Vagina (tissue), 2 donors: ENCODE data around the gene SIGLEC14. TPM values are rescaled to one million over a fixed set of nuclear protein-coding genes. Genes with fewer than 3 reads are reported as not detected.
"Not testable (repeated sequence)": the region's sequence is repeated elsewhere in the genome, so short reads cannot be mapped to it uniquely, and the experiment has no call there.

ENCODE experiments used
- DNase-seq, 2 donors: peaks; one replicate each; pipeline ENCODE4 v3.0.0-alpha.2; 2017; ENCODE audit errors: extremely low spot score in 2 of 2
- H3K27ac ChIP-seq: fragments of 200-600 bp; sonication (generic); one replicate; pipeline ENCODE4 v1.5.1; 2019
- H3K27me3 ChIP-seq: fragments of 200-600 bp; sonication (generic); one replicate; pipeline ENCODE4 v1.5.1; 2019
- H3K36me3 ChIP-seq, 2 donors: fragments of 200-600 bp; sonication (generic); one replicate each; pipeline ENCODE4 v1.5.1; 2017 to 2019
- H3K4me1 ChIP-seq: fragments of 200-600 bp; sonication (generic); one replicate; pipeline ENCODE4 v1.5.1; 2019
- H3K4me3 ChIP-seq, 2 donors: fragments of 200-600 bp; sonication (generic); 1 replicate in 1 of 2; 2 replicates in 1 of 2; pipeline ENCODE4 v1.5.1; 2016 to 2019
- H3K9me3 ChIP-seq: fragments of 200-600 bp; sonication (generic); one replicate; pipeline ENCODE4 v1.5.1; 2019
- CTCF ChIP-seq, 3 experiments: fragments of 450-650 bp in 2 of 3; fragments of 200-600 bp in 1 of 3; sonication (generic) in 1 of 3; IDR thresholded peaks; one replicate each; pipeline ENCODE4 v1.5.1; 2017 to 2019; ENCODE audit warnings: antibody characterized with exemption in 3 of 3, mild to moderate bottlenecking in 2 of 3, moderate library complexity in 2 of 3
- POLR2A ChIP-seq, 2 donors: fragments of 450-650 bp; IDR thresholded peaks; one replicate each; pipeline ENCODE4 v1.6.1; 2017; ENCODE audit warnings: antibody characterized with exemption in 2 of 2, mild to moderate bottlenecking in 2 of 2, moderate library complexity in 2 of 2
- POLR2AphosphoS5 ChIP-seq, 2 donors: sonication (generic); formaldehyde crosslinking; IDR thresholded peaks; one replicate each; pipeline ENCODE4 v1.9.0; 2017; ENCODE audit warnings: antibody characterized with exemption in 2 of 2, mild to moderate bottlenecking in 2 of 2, low read depth in 1 of 2; ENCODE audit not compliant: insufficient read depth in 1 of 2
- intact Hi-C: fragments of 100-400 bp; cut with DNase I; formaldehyde crosslinking; loops from one replicate; pipeline ENCODE4 v1.15.1; 2023
- total RNA-seq: library from RNA; depleted of rRNA; stranded (reverse); fragments of >200 nt; gene quantifications from one replicate; pipeline ENCODE4 v1.2.3, GENCODE V29; 2016

Gene SIGLEC14
- total RNA-seq, 1 donor from 2014 or later, result not detected

DNA sequence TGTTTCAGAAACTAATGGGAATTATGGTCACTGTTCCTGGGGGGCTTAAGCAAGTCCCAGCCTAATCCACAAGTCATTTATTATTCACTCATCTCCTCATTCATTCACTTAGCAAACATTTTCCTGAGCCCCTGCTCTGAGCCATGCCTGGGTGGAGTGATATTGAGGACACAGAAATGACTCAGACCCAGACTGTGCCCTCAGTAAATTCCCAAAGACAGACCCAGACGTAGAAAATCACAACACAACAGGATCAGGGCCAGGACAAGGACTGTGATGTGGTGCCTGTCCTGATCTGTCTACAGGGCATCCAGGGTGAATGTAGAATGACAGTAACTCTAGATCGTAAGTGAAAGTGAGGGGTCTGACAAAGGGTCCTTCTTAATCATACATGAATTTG is 39.5 kb upstream of the SIGLEC14 start:
- H3K27me3 ChIP-seq, result no peaks in the 10 kb centered on the region
- intact Hi-C loops, result loop anchor here (10.0 kb wide), 1 partner anchor 121 kb away; no protein-coding TSS in a partner anchor
- TF ChIP-seq CTCF (IDR thresholded peaks at IDR 0.05) (no peak), POLR2A (IDR thresholded peaks at IDR 0.05) (no peak), POLR2AphosphoS5 (IDR thresholded peaks at IDR 0.05; ENCODE audit: insufficient read depth in 1 of 2, low read depth in 1 of 2) (no peak)
- peaks cover 20% of the 10 kb centered on the region for H3K4me1 ChIP-seq
- no peaks in the 10 kb centered on the region for H3K9me3 ChIP-seq
- DNase-seq, result no peak
- no peak overlapping the region for H3K27ac ChIP-seq
- no peaks in the 10 kb centered on the region for H3K36me3 ChIP-seq
- H3K4me3 ChIP-seq, result no peak overlapping the region

GRCh38 chr19:51681286-51681941 is 34.8 kb upstream of the SIGLEC14 start:
- H3K36me3 ChIP-seq, result no peaks in the 10 kb centered on the region
- no peak for DNase-seq
- H3K9me3 ChIP-seq, result no peaks in the 10 kb centered on the region
- H3K27me3 ChIP-seq, result no peaks in the 10 kb centered on the region
- intact Hi-C loops, result loop anchor here (10.0 kb wide), 1 partner anchor 117 kb away; no protein-coding TSS in a partner anchor
- no peaks in the 10 kb centered on the region for H3K4me1 ChIP-seq
- H3K27ac ChIP-seq, result no peak overlapping the region
- no peak overlapping the region for H3K4me3 ChIP-seq
- TF ChIP-seq POLR2A (IDR thresholded peaks at IDR 0.05) (no peak), POLR2AphosphoS5 (IDR thresholded peaks at IDR 0.05; ENCODE audit: insufficient read depth in 1 of 2, low read depth in 1 of 2) (no peak)

DNA sequence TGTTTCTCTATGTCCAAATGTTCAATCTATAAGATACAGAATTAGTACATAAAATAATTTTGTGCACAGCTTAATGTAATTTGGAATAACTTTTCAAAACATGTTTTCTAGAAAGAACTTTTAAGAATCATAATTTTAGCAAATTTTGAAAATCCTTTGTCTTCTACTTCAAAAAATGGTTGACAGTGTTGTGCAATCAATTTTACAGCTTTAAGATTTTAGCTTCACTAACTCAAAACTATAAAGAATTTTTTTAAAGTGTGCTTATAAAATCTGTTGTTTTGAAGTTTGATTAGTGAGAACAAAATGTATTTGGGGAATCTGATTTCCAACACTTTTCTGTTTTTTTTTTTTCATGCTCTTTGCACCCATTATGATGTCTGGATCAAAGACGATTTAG is 33.8 kb upstream of the SIGLEC14 start:
- Histone ChIP-seq H3K4me1 (no peaks in the 10 kb centered on the region), H3K9me3 (no peaks in the 10 kb centered on the region), H3K4me3 (no peak overlapping the region), H3K27ac (no peak overlapping the region), H3K36me3 (no peaks in the 10 kb centered on the region), H3K27me3 (no peaks in the 10 kb centered on the region)
- TF ChIP-seq POLR2AphosphoS5 (IDR thresholded peaks at IDR 0.05; ENCODE audit: insufficient read depth in 1 of 2, low read depth in 1 of 2) (no peak), CTCF (IDR thresholded peaks at IDR 0.05) (no peak), POLR2A (IDR thresholded peaks at IDR 0.05) (no peak)
- no peak for DNase-seq
- intact Hi-C loops, result loop anchor here (10.0 kb wide), 1 partner anchor 116 kb away; no protein-coding TSS in a partner anchor

DNA sequence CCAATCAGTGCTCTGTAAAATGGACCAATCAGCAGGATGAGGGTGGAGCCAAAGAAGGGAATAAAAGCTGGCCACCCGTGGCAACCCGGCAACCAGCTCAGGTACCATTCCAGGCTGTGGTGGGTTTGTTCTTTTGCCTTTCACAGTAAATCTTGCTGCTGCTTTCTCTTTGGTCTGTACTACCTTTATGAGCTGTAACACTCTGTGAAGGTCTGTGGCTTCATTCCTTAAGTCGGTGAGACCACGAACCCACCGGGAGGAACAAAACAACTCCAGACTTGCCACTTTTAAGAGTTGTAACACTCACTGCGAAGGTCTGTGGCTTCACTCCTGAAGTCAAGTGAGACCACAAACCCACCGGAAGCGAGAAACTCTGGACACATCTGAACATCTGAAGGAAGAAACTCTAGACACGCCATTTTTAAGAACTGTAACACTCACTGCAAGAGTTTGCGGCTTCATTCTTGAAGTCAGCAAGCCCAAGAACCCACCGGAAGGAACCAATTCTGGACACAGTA is 30.0 kb upstream of the SIGLEC14 start:
- no peaks in the 10 kb centered on the region for H3K9me3 ChIP-seq
- H3K27ac ChIP-seq, result no peak overlapping the region
- DNase-seq, result no peak
- H3K4me3 ChIP-seq, result no peak overlapping the region
- no peaks in the 10 kb centered on the region for H3K27me3 ChIP-seq
- TF ChIP-seq POLR2AphosphoS5 (IDR thresholded peaks at IDR 0.05; ENCODE audit: insufficient read depth in 1 of 2, low read depth in 1 of 2) (no peak), CTCF (IDR thresholded peaks at IDR 0.05) (no peak), POLR2A (IDR thresholded peaks at IDR 0.05) (no peak)
- intact Hi-C loops, result no loop called here
- no peaks in the 10 kb centered on the region for H3K4me1 ChIP-seq
- no peaks in the 10 kb centered on the region for H3K36me3 ChIP-seq

DNA sequence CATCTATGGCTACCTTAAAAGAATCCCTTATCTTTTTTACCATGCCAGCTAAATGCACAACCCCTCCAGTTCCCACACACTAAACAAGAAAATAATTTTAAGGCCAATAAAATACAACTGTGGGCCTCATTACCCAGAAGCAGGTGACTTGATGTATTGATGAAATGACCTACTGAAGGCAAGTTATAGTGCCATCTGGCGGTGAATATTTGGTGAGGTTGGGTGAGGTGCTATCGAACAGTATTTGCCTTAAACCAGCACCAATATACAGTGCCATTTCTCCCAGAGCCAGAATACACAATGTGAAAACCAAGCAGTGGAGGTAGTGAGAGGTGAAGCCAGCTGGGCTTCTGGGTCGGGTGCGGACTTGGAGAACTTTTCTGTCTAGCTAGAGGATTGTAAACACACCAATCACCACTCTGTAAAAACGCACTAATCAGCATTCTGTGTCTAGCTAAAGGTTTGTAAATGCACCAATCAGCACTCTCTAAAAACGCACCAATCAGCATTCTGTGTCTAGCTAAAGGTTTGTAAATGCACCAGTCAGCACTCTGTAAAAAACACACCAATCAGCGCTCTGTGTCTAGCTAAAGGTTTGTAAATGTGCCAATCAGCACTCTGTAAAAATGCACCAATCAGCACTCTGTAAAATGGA is 29.4 kb upstream of the SIGLEC14 start:
- H3K27ac ChIP-seq, H3K4me1 ChIP-seq, H3K9me3 ChIP-seq, DNase-seq, H3K4me3 ChIP-seq, H3K27me3 ChIP-seq, intact Hi-C loops, H3K36me3 ChIP-seq: not testable (repeated sequence)

- DNase-seq, result no peak
- TF ChIP-seq CTCF (IDR thresholded peaks at IDR 0.05) (no peak), POLR2AphosphoS5 (IDR thresholded peaks at IDR 0.05; ENCODE audit: insufficient read depth in 1 of 2, low read depth in 1 of 2) (no peak), POLR2A (IDR thresholded peaks at IDR 0.05) (no peak)
- no peak overlapping the region for H3K27ac ChIP-seq
- H3K4me1 ChIP-seq, result no peaks in the 10 kb centered on the region
- H3K9me3 ChIP-seq, result no peaks in the 10 kb centered on the region
- intact Hi-C loops, result loop anchor here (5.0 kb wide), 1 partner anchor 629 kb away; the partner anchor contains the start of gene ZNF480
- H3K36me3 ChIP-seq, result no peaks in the 10 kb centered on the region
- H3K4me3 ChIP-seq, result no peak overlapping the region
- no peaks in the 10 kb centered on the region for H3K27me3 ChIP-seq
Observed at GRCh38 chr19:51668216-51668615, 21.6 kb upstream of the SIGLEC14 start.
